Stimulated activated CD4-positive, alpha-beta T cell treated with anti-CD3 and anti-CD28 coated beads, Interleukin-12 subunit alpha, Interleukin-12 subunit beta, amount 100 ng/mL, for 4 hours (primary cell): ENCODE results near the gene TMEM94.
"Not testable (repeated sequence)": the region's sequence is repeated elsewhere in the genome, so short reads cannot be mapped to it uniquely, and the experiment has no call there.

Experiments used
- DNase-seq: peaks from one replicate; pipeline ENCODE4 v3.0.0-alpha.2; 2020

Gene TMEM94

DNA sequence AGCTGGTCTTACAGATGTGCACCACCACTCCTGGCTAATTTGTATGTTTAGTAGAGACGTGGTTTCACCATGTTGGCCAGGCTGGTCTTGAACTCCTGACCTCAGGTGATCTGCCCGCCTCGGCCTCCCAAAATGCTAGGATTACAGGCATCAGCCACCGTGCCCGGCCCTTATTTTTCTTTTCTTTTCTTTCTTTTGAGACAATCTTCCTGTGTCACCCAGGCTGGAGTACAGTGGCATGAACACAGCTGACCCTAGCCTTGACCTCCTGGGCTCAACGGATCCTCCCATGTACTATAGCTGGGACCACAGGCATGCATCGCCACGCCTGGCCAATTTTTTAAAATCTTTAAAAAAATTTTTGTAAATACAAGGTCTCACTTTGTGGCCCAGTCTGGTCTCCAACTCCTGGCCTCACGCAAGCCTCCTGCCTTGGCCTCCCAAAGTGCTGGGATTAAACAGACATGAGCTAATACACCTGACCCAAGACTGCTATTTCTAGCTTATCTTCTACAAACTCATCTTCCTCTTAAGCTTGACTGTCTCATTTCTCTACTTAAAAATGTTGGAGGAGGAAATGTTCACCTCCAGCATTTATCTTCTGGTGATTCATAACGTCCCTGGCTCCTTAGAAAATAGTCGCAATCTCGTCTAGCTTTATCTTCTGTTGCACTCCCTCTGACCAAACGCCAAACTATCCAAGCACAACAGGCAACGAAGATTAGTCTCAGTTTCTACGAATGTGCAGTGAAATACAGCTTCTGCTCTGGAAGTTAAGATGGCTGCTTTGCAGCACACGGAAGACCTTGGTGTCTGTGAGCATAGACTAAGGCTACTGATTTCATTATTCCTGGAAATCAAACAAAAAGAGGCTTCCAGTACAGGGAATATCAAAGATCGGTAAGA, 8.2 kb upstream of the TMEM94 start:
- no peak for DNase-seq

DNA sequence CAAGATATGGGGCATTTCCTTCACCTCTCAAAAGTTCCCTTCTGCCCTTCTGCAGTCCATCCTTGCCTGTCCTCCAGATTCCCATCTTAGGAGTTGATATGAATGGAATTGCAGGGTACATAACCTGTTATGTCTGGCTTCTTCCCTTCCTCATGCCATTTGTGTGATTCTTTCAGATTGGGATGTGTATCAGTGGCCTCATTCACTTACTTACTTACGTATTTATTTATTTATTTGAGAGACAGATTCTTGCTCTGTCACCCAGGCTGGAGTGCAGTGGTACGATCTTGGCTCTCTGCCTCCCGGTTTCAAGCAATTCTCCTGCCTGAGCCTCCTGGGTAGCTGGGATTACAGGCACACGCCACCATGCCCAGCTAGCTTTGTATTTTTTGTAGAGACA, 6.2 kb upstream of the TMEM94 start:
- DNase-seq: no peak

- no peak for DNase-seq
Measured at GRCh38 chr17:75454193-75454592, 2.2 kb upstream of the TMEM94 start.

GRCh38 chr17:75454672-75455071, 1.8 kb upstream of the TMEM94 start:
- not testable (repeated sequence) for DNase-seq

GRCh38 chr17:75456039-75456416, 407 bp upstream of the TMEM94 start:
- DNase-seq: no peak

GRCh38 chr17:75457047-75457654, 716 bp downstream of the TMEM94 start:
- DNase-seq: peak; percentile 17

GRCh38 chr17:75459246-75459589, 2.8 kb downstream of the TMEM94 start:
- no peak for DNase-seq

GRCh38 chr17:75459590-75460267, 3.3 kb downstream of the TMEM94 start:
- no peak for DNase-seq

DNA sequence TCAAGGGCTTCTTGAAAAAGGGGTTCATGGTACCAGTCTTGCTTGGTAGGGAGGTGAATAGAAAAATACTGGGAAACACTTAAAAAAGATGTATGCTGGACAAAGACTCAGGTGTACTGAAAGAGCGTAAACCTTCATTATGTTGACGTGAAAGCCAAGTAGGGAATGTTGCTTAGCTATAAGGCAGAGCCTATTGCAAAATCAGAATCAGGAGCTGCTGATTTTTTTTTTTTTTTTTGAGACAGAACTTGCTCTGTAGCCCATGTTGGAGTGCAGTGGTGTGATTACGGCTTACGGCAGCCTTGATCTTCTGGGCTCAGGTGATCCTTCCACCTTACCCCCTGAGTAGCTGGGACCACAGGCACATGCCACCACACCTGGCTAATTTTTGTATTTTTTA, 3.9 kb downstream of the TMEM94 start:
- no peak for DNase-seq

GRCh38 chr17:75463603-75464002, 7.2 kb downstream of the TMEM94 start:
- DNase-seq: no peak

DNA sequence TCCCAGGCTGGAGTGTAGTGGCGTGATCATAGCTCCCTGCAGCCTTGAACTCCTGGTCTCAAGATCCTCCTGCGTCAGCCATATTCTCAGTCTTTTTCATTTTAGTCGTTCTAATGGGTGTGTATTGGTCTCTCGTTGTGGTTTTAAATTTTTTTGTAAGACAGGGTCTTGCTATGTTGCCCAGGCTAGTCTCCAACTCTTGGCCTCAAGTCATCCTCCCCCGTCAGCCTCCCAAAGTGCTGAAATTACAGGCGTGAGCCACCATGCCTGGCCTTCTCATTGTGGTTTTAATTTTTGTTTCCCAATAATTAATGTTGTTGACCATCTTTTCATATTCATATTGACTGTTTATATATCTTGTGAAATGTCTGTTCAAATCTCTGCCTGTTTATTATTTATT, 8.6 kb downstream of the TMEM94 start:
- DNase-seq: no peak

DNA sequence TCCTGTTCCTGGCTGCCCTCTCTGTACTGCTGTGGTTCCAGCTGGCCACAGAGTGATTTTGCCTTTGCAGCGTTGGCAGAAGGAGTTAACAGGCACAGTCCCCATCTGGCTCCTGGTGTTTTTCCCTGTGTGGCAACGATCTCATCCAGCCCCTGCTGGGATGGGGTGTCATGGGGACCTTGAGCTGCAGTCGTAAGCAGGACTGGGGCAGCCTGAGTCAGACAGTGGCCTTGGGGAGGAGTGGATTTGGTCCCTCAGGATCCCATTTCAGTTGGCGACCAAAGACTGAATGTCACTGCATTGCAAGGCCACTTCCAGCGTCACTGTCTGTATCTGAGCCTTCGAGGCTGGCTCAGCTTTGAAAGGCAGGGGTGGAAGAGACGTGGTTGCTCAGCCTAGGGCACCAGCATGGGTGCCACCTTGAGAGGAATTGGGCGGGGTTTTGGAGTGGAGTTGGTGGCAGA, 11.9 kb downstream of the TMEM94 start:
- no peak for DNase-seq

GRCh38 chr17:75468779-75469373, 12.4 kb downstream of the TMEM94 start:
- DNase-seq: no peak

DNA sequence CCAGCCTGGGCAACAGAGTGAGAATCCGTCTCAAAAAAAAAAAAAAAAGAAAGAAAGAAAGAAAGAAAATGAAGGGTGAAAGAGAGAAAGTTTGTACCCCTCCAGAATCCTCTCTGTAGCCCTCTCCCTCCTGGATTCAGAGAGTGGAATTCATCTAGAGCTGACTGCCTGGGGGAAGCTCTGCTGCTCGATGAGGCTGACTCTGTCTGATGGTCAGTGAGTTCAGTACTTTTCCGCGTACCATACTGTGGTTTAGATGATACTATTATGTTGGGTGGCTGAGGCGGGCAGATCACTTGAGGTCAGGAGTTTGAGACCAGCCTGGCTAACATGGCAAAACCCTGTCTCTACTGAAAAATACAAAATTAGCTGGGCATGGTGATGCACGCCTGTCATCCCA, 14.8 kb downstream of the TMEM94 start:
- DNase-seq: no peak

- DNase-seq: no peak
Measured at GRCh38 chr17:75472119-75472518, 15.7 kb downstream of the TMEM94 start.

DNA sequence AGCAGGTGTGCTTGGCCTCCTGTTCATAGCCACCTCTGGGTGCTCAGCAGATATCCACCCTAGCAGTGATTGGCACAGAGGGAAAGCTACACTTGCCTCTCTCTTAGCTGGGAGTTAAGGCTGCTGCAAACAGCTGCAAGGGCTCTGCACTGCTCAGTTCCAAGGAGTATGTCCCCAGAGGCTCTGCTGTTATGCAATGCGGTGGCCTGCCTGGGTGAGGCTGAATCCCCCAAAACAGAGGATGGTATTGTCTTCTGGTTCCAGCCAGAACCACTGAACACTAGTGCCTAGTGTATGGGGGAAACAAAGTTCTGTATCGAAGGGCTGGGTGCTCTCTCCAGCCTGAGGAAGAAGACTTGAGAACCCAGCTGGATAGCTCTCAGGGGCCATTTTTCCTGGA, 16.8 kb downstream of the TMEM94 start:
- DNase-seq: no peak

DNA sequence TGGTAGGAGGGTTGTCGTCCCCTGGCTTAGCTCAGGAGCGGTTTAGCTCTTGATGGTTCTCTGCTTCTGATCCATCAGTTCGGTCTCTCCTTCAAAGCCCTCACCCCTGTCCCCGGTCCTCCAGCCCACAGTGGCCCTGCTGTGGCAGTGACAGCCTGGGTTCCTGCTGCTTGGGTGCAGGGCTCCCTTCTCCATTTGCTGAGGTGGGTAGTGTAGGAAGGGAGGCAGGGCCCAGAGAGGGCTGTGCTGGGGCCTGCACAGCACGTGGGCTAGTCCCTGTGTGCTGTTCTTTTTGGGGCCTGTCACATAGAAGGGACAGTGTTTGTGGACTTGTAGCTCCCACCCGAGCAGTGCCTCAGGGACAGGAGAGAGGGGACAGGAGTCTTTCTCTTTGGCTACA, 18.3 kb downstream of the TMEM94 start:
- DNase-seq: no peak

GRCh38 chr17:75475144-75475835, 18.9 kb downstream of the TMEM94 start:
- DNase-seq: no peak

DNA sequence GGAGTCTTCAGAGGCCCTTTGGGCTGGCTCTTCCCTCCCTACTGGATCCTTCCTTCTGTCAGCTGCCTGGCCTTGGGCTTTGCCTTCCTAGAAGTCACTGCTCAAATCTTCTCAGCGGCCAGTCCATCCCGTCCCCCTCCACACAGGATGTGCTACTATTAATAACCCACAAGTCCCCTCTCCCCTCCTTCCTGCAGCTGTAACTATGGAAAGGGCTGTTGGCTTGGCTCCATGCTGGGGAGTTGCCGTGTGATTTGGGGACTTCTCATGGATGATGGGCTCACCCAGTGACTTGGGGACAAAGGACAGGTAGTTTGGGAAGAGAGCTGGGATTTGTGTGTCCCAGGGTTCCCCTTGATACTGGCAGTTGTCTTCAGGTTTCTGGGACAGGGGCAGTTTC, 19.4 kb downstream of the TMEM94 start:
- no peak for DNase-seq

GRCh38 chr17:75476271-75476671, 19.8 kb downstream of the TMEM94 start:
- no peak for DNase-seq

GRCh38 chr17:75476752-75477489, 20.5 kb downstream of the TMEM94 start:
- no peak for DNase-seq

DNA sequence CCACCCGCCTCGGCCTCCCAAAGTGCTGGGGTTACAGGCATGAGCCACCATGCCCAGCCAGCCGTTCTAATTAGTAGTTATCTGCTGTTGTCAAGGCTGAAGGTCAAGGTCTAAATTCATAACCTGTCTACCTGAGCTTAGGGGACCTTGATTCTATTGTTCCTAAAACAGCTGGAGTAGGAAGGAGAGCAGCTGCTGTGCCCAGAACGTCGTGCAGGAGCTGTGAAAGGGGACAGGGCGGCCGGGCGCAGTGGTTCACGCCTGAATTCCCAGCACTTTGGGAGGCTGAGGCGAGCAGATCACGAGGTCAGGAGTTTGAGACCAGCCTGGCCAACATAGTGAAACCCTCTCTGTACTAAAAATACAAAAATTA, 21.0 kb downstream of the TMEM94 start:
- not testable (repeated sequence) for DNase-seq
